Peyer's patch (tissue), 4 donors: ENCODE measurements around the gene EYS. TPM values are rescaled to one million over a fixed set of nuclear protein-coding genes. Genes with fewer than 3 reads are reported as not detected.

Experiments
- DNase-seq, 3 donors: peaks; one replicate each; pipeline ENCODE4 v3.0.0-alpha.2; 2017 to 2019
- H3K27ac ChIP-seq, 4 donors: fragments of 200-600 bp; sonication (generic); one replicate each; pipeline ENCODE4 v1.5.1; 2016 to 2019
- H3K27me3 ChIP-seq, 2 donors: fragments of 200-600 bp; sonication (generic); one replicate each; pipeline ENCODE4 v1.5.1; 2019
- H3K36me3 ChIP-seq, 3 donors: fragments of 200-600 bp; sonication (generic); one replicate each; pipeline ENCODE4 v1.5.1; 2016 to 2019
- H3K4me1 ChIP-seq, 4 donors: fragments of 200-600 bp; sonication (generic); one replicate each; pipeline ENCODE4 v1.5.1; 2016 to 2019
- H3K4me3 ChIP-seq, 4 donors: fragments of 200-600 bp; sonication (generic); 1 replicate in 3 of 4; 2 replicates in 1 of 4; pipeline ENCODE4 v1.5.1; 2016 to 2019; ENCODE audit warnings: mild to moderate bottlenecking in 1 of 4
- H3K9me3 ChIP-seq, 4 donors: fragments of 200-600 bp; sonication (generic); one replicate each; pipeline ENCODE4 v1.5.1; 2016 to 2019; ENCODE audit warnings: mild to moderate bottlenecking in 1 of 4
- CTCF ChIP-seq, 6 experiments: fragments of 450-650 bp in 4 of 6; fragments of 200-600 bp in 2 of 6; sonication (generic) in 1 of 6; IDR thresholded peaks; one replicate each; pipeline ENCODE4 v1.5.1; 2017 to 2019; ENCODE audit warnings: antibody characterized with exemption in 6 of 6, mild to moderate bottlenecking in 3 of 6, moderate library complexity in 1 of 6
- POLR2A ChIP-seq, 2 donors: fragments of 450-650 bp; IDR thresholded peaks; one replicate each; pipeline ENCODE4 v1.5.1; 2017; ENCODE audit warnings: antibody characterized with exemption in 2 of 2, mild to moderate bottlenecking in 2 of 2, moderate library complexity in 2 of 2
- total RNA-seq, 4 donors: library from RNA; depleted of rRNA; stranded (reverse); fragments of >200 nt; gene quantifications; one replicate each; pipeline ENCODE4 v1.1.0, GENCODE V29; 2016

EYS gene
- total RNA-seq, 4 donors from 2014 or later, result 0.13 to 1.5 (median 0.35) TPM; not detected in 1

GRCh38 chr6:64786736-64787135, 920.3 kb downstream of the EYS start:
- DNase-seq, result no peak
- Histone ChIP-seq H3K36me3 (no peaks in the 10 kb centered on the region), H3K4me1 (no peaks in the 10 kb centered on the region), H3K27ac (no peak overlapping the region), H3K4me3 (no peak overlapping the region), H3K27me3 (no peaks in the 10 kb centered on the region), H3K9me3 (no peaks in the 10 kb centered on the region)
- no peak for TF ChIP-seq POLR2A (IDR thresholded peaks at IDR 0.05)
- TF ChIP-seq CTCF (IDR thresholded peaks at IDR 0.05), result no peak

DNA sequence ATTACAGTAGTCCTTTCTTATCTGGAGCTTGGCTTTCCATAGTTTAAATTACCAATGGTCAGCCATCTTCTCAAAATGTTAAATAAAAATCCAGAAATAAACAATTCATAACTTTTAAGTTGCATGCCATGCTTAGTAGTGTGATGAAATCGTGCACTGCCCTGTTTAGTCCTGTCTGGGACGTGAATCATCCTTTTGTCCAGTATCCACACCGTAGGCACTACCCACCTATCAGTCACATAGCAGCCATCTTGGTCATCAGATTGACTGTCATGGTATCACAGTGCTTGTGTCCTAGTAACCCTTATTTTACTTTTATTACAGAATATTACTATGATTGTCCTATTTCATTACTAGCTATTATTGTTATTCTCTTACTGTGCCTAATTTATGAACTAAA, 924.1 kb downstream of the EYS start:
- no peak for DNase-seq
- no peak overlapping the region for H3K4me3 ChIP-seq
- H3K9me3 ChIP-seq, result no peaks in the 10 kb centered on the region
- H3K27me3 ChIP-seq, result no peaks in the 10 kb centered on the region
- H3K4me1 ChIP-seq, result no peaks in the 10 kb centered on the region
- H3K36me3 ChIP-seq, result no peaks in the 10 kb centered on the region
- no peak for TF ChIP-seq CTCF (IDR thresholded peaks at IDR 0.05)
- no peak for TF ChIP-seq POLR2A (IDR thresholded peaks at IDR 0.05)
- no peak overlapping the region for H3K27ac ChIP-seq

GRCh38 chr6:64777941-64778785, 928.9 kb downstream of the EYS start:
- no peak for DNase-seq
- no peak overlapping the region for H3K4me3 ChIP-seq

DNA sequence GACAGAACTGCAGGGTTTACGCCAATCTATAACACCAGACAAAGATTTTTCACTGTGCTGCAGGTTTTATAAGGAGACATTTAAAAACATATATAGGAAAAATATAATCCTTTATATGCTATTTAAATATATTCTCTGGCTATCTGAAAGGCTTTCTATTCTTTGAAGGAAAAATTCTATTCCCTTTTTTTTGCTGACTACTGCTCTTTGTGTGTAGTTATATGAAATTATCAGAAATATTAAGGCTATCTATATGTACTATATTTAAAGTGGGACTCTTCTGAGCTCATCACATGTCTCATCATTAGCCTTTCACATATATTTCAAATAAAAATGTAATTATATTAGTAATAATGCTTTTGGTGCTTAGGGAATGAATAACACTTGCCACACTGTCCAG, 930.7 kb downstream of the EYS start:
- Histone ChIP-seq H3K27ac (no peak overlapping the region), H3K27me3 (no peaks in the 10 kb centered on the region), H3K9me3 (no peaks in the 10 kb centered on the region), H3K4me3 (no peak overlapping the region), H3K36me3 (no peaks in the 10 kb centered on the region), H3K4me1 (no peaks in the 10 kb centered on the region)
- TF ChIP-seq POLR2A (IDR thresholded peaks at IDR 0.05), result no peak
- no peak for TF ChIP-seq CTCF (IDR thresholded peaks at IDR 0.05)
- DNase-seq, result no peak

More at GRCh38 chr6:64777941-64778785, 928.9 kb downstream of the EYS start:
- H3K27ac ChIP-seq, result no peak overlapping the region
- no peaks in the 10 kb centered on the region for H3K9me3 ChIP-seq
- H3K4me1 ChIP-seq, result no peaks in the 10 kb centered on the region
- no peaks in the 10 kb centered on the region for H3K27me3 ChIP-seq
- H3K36me3 ChIP-seq, result no peaks in the 10 kb centered on the region
- TF ChIP-seq POLR2A (IDR thresholded peaks at IDR 0.05) (no peak), CTCF (IDR thresholded peaks at IDR 0.05) (no peak)

GRCh38 chr6:64774881-64775280, 932.1 kb downstream of the EYS start:
- Histone ChIP-seq H3K9me3 (no peaks in the 10 kb centered on the region), H3K27ac (no peak overlapping the region), H3K36me3 (no peaks in the 10 kb centered on the region), H3K4me3 (no peak overlapping the region), H3K4me1 (no peaks in the 10 kb centered on the region), H3K27me3 (no peaks in the 10 kb centered on the region)
- DNase-seq, result no peak
- TF ChIP-seq POLR2A (IDR thresholded peaks at IDR 0.05) (no peak), CTCF (IDR thresholded peaks at IDR 0.05) (no peak)
